ENCODE data around the gene CALU. TPM values are rescaled to one million over a fixed set of nuclear protein-coding genes. Genes with fewer than 3 reads are reported as not detected.

Gene CALU
- total and polyA plus RNA-seq, 10 donors: 7.9 to 98.8 (median 58.9) TPM

GRCh38 chr7:128815289-128815942, 76.3 kb downstream of the CALU start:
- H3K36me3 ChIP-seq: no peaks in the 10 kb centered on the region
- H3K27ac ChIP-seq: no peak overlapping the region
- H3K4me3 ChIP-seq: no peak overlapping the region
- WGBS, 5 donors: 80 to 91% (median 80%) methylated on average over 7 of the region's 7 CpGs
- intact Hi-C loops (cut with DNase I; ENCODE audit: low total_unique reads): no loop called here
- H3K27me3 ChIP-seq (replicated peaks in 1 of 7): no peaks in the 10 kb centered on the region
- H3K9me3 ChIP-seq: no peaks in the 10 kb centered on the region
- peaks cover 0 to 13% (median 4%) of the 10 kb centered on the region in 6 donors for H3K4me1 ChIP-seq
- no peak for DNase-seq
- no peak for TF ChIP-seq POLR2A (IDR thresholded peaks at IDR 0.05)
- TF ChIP-seq CTCF (IDR thresholded peaks at IDR 0.05 in 8 of 11, conservative IDR thresholded peaks at IDR 0.05 in 3 of 11): no peak
- no peak for TF ChIP-seq POLR2AphosphoS5 (IDR thresholded peaks at IDR 0.05)

GRCh38 chr7:128818694-128819093, 79.5 kb downstream of the CALU start:
- intact Hi-C loops (cut with DNase I; ENCODE audit: low total_unique reads): no loop called here
- Histone ChIP-seq H3K36me3 (no peaks in the 10 kb centered on the region), H3K4me3 (no peak overlapping the region), H3K27ac (no peak overlapping the region), H3K9me3 (no peaks in the 10 kb centered on the region), H3K27me3 (replicated peaks in 1 of 7) (peaks cover 0 to 2% (median 0%) of the 10 kb centered on the region in 7 donors), H3K4me1 (no peaks in the 10 kb centered on the region)
- DNase-seq: no peak
- TF ChIP-seq CTCF (IDR thresholded peaks at IDR 0.05 in 8 of 11, conservative IDR thresholded peaks at IDR 0.05 in 3 of 11) (no peak), POLR2A (IDR thresholded peaks at IDR 0.05) (no peak), POLR2AphosphoS5 (IDR thresholded peaks at IDR 0.05) (no peak)
- WGBS, 5 donors: 83 to 93% (median 89%) methylated on average over 3 of the region's 3 CpGs

Small RNA genes within 50 kb of the gene (small RNA-seq; reads per million reads assigned to genes)
- gene RN7SL81P: 0 reads per million in 4 donors
- gene RNA5SP242: 75.5 to 137 (median 105) reads per million in 4 donors
- 0.69 to 3.2 (median 1.1) reads per million in 4 donors for gene RNA5SP243

Other genes with a start within 250 kb of the CALU start
- gene GARIN1A, start 67.1 kb upstream of the CALU start, total RNA-seq: 1 to 10 TPM in 6 of 7 donors, under 1 TPM in 1; 0.79 to 7.1 (median 3.4) TPM
- gene GARIN1A, start 67.1 kb upstream of the CALU start, polyA plus RNA-seq: 1 to 10 TPM in 2 of 3 donors, under 1 TPM in 1; 0.70 to 1.8 (median 1.5) TPM
- gene OPN1SW, start 36.4 kb downstream of the CALU start, total RNA-seq: not detected
- gene OPN1SW, start 36.4 kb downstream of the CALU start, polyA plus RNA-seq: not detected
- 1 to 10 TPM; 4.0 to 9.8 (median 5.5) TPM for gene CCDC136, start 52.6 kb downstream of the CALU start, total RNA-seq
- gene CCDC136, start 52.6 kb downstream of the CALU start, polyA plus RNA-seq: 1 to 10 TPM in 2 of 3 donors, under 1 TPM in 1; 0.77 to 2.2 (median 1.7) TPM
- 1 to 10 TPM in 2 of 7 donors, under 1 TPM in 5; 0.21 to 1.8 (median 0.42) TPM for gene FLNC, start 91.0 kb downstream of the CALU start, total RNA-seq
- 1 to 10 TPM in 1 of 3 donors, under 1 TPM in 2; 0.42 to 1.7 (median 0.93) TPM for gene FLNC, start 91.0 kb downstream of the CALU start, polyA plus RNA-seq
- gene ATP6V1F, start 123.5 kb downstream of the CALU start, total RNA-seq: 10 to 100 TPM; 78.3 to 95.5 (median 84.5) TPM
- gene ATP6V1F, start 123.5 kb downstream of the CALU start, polyA plus RNA-seq: 100 to 1,000 TPM; 205 to 285 (median 262) TPM
- gene KCP, start 171.3 kb downstream of the CALU start, total RNA-seq: under 1 TPM; 0.14 to 0.89 (median 0.72) TPM
- 1 to 10 TPM in 1 of 3 donors, under 1 TPM in 2; 0.06 to 2.1 (median 0.35) TPM for gene KCP, start 171.3 kb downstream of the CALU start, polyA plus RNA-seq
- gene IRF5, start 198.6 kb downstream of the CALU start, total RNA-seq: 10 to 100 TPM; 34.7 to 56.3 (median 48.2) TPM
- 10 to 100 TPM; 26.2 to 41.8 (median 41.5) TPM for gene IRF5, start 198.6 kb downstream of the CALU start, polyA plus RNA-seq

Data from spleen (tissue), 11 donors.